NCI-H1694 treated with DMSO at 0.1 percent for 48 hours (cell line): ENCODE data around the gene TNFAIP8L2.
"Not testable (repeated sequence)": the region's sequence is repeated elsewhere in the genome, so short reads cannot be mapped to it uniquely, and the experiment has no call there.

Source experiments
- DNase-seq: peaks from one replicate; lab custom pipeline; 2025; lab: John Stamatoyannopoulos, UW

TNFAIP8L2 gene

DNA sequence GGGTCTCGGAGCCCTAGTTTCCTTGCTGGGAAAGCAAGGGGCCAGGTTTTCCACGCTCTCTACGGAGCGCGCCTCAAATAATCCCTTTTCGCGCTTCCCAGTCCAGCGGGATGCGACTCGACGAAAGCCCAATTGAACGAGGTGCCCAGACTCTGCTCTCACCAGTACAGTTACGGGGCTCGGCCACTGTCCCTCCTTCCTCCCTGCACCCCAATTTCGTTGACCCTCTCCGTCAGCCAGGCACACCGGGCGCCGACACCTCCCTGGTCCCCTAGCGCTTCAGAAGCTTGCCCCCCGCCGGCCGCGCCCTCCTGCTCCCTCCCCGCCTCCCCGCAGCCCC lies 10.4 kb upstream of the TNFAIP8L2 start:
- DNase-seq, result no peak

DNA sequence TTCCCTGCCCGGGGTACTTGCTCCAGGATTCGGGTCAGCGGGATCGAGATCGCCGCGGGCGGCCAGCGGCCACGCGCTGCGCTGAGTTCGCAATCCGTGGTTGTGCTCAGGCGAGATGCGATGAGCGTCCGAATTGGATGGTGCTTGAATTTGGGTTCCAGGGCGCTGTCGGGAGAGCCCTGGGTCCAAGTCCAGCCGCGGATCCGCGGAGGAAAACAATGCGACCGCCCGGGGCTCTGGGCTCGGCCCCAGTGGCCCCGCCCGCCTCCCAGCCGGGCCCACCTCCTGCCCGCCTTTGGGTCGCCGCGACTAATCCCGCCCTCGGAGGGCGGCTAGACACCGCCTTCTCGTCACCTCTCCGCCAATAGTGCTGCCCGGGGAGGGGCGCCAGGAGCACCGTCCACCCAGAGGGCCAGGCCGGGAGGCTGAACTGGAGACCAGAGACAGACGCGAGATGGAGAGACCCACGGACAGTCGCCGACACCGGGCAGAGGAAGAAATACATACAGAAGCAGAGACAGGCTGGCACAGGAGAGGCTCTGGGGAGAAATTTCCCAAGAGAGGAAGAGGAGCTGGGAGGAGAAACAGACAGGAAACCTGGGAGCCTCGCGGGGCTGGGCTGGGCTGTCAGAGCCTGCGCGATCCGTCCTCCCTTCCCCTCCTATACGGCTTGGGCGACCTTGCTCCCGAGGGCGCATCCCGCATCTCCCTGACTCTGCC lies 9.9 kb upstream of the TNFAIP8L2 start, which contains the start of gene SEMA6C:
SEMA6C (minus strand) TSS at position 220 of the 720 bp plus-strand sequence. CDS start 4,010 bp downstream, outside the sequence.
- peak; percentile 88 for DNase-seq

DNA sequence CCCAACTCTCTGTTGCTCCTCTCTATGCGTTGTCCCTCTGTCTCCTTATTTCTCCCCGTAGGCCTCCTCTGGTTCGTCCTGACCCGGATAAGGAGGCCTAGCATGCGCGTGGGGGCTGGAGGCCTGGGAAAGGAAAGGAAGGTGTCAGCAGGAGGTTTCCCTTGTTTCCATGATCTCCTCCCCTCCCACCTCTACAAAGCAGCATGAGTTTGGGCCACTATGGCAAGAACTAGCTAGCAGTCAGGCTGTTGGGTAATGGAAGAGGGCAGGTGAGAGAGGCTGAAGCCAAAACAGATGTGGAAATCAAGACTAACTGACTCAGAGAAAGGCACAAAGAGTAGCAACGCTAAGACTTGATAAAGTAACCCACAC lies 9.3 kb upstream of the TNFAIP8L2 start:
- no peak for DNase-seq

DNA sequence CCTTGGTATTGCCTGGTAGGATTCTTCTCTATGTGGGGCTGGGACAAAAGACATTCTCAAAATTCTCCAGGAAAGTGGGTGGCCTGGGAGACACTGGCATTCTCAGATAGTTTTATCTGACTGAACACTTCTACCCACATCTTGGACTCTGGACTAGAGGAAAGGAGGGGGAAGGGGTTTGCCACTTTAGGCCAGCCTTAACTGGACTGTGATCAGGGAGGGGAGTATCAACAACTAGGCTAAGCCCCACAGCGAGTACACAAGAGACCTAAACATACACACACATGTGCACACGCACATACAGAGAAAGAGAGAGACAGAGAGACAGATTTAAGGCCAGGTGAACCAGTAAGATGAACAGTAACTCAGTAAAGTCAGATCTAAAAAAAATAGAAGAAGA lies 8.8 kb upstream of the TNFAIP8L2 start:
- DNase-seq, result no peak

DNA sequence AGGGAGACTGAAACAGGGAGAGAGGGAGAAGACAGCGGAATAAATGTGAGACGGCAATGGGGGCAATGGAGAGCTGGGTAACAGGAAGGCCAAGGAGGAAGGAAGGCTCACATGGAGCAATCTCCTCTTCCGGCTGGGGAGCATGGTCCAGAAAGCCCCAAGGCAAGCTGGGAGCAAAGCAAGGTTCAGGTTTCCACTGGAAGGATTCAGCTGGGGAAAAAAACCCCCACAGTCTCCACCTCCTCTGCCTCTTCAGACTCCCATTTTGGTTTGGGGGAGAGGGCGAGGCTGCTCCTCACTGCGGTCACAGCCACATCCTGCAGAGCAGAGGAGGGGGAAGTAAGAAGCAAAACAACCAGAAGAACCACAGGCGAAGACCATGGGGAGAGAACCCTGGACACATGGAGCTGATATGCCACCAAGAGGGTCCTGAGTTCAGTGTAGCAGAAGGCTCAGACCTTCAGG lies 650 bp downstream of the TNFAIP8L2 start:
- DNase-seq, result no peak

DNA sequence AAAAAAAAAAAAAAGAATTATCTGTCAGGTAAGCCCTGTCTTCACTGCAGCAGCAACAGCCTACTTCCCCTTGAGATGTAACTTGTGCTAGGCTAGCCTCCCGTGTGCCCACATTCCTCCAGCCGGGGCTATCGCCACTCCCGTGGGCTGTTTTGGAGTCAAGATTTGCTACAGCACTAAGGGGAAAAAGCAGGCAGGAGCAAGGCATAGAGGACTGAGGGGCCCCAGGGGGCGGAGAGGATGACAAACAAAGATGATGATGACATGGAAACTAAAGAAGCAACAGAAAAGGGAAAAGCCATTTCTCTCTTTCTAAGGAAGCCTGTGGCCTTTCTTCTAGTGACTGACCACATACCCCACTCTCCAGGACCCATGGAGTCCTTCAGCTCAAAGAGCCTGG lies 1.9 kb downstream of the TNFAIP8L2 start:
- no peak for DNase-seq

DNA sequence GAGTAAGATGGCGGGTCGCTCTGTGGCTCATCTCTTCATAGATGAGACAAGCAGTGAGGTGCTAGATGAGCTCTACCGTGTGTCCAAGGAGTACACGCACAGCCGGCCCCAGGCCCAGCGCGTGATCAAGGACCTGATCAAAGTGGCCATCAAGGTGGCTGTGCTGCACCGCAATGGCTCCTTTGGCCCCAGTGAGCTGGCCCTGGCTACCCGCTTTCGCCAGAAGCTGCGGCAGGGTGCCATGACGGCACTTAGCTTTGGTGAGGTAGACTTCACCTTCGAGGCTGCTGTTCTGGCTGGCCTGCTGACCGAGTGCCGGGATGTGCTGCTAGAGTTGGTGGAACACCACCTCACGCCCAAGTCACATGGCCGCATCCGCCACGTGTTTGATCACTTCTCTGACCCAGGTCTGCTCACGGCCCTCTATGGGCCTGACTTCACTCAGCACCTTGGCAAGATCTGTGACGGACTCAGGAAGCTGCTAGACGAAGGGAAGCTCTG lies 2.4 kb downstream of the TNFAIP8L2 start:
- DNase-seq, result no peak

DNA sequence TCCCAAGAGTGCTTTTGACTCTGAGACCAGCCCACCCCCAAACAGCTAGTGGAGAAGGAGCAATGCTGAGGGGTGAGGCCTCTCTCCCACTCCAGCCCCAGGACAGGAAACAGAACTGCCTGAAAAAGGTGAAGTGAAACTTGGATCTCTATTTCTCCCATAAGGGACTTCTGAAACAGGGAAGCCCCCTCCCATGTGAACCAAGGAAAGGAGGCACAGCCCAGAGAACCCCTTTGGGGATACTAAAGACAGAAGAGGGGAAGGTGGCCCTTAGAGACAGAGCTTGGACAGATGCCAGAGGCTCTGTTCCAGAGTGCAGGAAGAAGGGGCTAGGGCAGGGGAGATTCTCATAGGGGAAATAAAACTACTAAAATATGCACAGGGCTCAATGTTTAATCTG lies 2.9 kb downstream of the TNFAIP8L2 start:
- no peak for DNase-seq

DNA sequence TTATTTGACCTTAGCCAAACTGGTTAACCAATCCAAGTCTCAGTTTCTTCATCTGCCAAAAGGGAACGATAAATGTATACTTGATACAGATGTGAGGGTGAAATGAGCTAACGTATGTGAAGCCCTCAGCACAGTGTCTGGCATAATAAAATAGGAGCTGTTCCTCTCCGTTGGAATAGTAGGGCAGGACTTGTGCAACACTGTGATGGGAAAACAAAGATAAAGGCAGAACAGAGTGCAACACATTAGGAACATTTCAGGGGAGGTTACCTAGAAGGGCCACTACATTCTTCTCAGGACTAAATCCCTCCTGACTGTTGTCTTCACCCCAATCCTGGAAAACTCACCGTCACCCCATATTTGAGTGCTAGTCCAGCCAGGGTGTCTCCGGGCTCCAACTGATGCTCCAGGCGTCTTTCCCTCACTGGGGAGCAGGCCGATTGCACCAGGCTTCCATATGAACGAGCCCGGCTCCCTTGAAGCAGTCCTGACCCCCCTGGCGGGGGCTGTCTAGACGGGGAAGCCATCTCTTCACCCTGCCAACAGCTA lies 8.4 kb downstream of the TNFAIP8L2 start:
- no peak for DNase-seq

DNA sequence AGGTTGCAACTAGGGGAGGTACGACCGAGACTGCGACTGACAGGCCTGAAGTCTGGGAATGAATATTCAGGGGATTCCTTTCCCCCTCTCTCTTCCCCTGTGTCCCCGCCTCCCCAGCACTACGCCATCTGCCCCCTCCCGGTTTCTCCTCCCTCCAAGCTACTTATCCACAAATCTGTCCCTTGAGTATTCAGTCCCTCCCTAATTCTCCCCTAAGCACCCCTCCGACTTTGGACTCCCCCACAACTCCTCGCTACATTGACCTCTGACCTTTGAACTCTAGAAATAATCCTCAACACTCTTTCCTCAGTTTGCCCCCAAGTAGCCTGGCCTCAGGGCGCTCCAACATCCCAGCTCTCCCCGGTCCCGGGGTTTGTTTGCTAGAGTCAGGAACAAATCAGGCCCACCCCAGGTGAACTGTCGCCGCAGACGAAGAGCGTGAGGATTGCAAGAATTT lies 8.9 kb downstream of the TNFAIP8L2 start:
- DNase-seq, result peak; percentile 51

DNA sequence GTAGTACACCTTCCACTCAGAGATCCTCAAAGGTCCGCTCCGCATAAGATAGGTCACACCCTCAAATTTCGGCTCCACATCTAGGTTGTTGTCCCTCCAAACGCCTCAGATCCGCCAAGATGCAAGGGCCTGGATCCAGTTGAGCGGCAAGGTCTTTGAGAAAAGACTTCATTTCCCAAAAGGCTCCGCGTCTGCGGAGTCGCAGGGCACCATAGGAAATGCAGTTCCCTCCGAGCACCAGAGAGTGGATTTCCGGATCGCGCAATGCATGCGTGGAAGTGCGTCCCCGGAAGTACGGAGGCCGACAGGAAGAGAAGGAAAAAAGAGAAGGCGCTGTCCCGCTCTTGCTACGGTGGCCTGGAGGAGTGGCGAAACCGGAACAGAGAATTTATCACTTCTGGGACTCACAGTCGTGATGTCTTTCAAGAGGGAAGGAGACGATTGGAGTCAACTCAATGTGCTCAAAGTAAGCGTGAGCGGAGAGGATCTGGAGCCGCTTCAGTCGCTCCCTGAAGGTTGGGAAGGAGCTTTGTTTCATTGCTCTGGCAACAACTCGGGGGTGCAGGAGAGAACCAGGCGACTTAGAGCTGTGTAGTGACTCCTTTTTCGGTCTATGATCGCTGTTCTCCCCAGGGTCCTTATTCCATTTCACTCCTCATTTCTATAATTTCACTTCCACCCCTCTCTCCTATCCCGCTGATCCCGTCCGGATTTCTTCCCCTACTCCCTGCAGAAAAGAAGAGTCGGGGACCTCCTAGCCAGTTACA lies 9.5 kb downstream of the TNFAIP8L2 start, which contains the start of the genes LYSMD1 and SCNM1:
LYSMD1 (minus strand) TSS at position 165 of the 767 bp plus-strand sequence. CDS start 644 bp downstream, outside the sequence.
SCNM1 (plus strand) TSS at position 407 of the 767 bp plus-strand sequence; CDS start at position 416, 9 bp downstream.
- peak; percentile 99 for DNase-seq

DNA sequence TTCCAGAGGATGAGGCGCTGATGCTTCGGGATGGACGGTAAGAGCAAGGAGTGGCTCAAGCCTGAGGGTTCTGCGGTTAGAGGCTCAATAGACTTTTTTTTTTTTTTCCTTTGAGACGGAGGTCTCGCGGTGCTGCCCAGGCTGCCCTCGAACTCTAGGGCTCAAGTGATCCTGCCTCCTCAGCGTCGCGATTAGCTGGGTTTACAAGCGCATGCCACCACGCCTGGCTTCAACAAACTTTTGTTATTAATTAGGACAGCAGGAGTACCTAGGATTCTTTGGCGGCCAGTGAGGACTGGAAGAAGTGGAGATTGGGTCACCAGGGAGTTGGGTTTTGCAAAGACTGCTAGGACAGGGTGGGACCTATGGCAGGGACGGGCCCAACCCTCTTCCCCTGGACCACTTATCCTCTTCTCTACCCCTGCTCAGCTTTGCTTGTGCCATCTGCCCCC lies 10.1 kb downstream of the TNFAIP8L2 start:
- no peak for DNase-seq

DNA sequence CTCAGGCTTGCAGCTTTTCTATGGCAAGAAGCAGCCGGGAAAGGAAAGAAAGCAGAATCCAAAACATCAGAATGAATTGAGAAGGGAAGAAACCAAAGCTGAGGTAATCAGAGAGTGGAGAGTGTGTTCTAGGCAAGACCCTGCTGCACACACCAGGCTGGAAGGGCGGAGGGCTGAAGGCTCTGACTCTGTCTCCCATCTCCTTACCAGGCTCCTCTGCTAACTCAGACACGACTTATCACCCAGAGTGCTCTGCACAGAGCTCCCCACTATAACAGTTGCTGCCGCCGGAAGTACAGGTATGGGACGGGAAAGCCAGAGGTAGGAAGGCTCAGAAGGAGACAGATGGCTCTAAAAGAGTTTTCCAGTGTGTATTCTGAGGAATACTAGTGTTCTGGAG lies 10.7 kb downstream of the TNFAIP8L2 start:
- no peak for DNase-seq

DNA sequence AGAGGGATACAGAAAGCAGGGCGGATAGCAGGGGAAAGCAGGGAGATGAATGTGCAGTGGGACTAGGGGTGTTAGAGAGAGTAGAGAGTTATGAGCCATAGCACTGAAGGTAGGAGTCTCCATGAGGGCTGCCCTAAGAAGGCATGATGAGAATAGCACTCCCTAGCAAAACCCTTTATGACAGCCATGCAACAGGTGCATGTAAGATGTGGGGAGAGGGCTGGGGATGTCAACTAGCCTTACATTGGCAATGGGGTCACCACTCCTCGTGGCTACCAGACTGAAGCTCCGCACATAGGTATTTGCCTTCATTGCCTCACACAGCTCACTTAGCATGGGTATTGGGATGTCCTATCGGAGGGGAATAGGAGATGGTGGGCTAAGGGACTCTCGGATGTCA lies 14.7 kb downstream of the TNFAIP8L2 start:
- no peak for DNase-seq

DNA sequence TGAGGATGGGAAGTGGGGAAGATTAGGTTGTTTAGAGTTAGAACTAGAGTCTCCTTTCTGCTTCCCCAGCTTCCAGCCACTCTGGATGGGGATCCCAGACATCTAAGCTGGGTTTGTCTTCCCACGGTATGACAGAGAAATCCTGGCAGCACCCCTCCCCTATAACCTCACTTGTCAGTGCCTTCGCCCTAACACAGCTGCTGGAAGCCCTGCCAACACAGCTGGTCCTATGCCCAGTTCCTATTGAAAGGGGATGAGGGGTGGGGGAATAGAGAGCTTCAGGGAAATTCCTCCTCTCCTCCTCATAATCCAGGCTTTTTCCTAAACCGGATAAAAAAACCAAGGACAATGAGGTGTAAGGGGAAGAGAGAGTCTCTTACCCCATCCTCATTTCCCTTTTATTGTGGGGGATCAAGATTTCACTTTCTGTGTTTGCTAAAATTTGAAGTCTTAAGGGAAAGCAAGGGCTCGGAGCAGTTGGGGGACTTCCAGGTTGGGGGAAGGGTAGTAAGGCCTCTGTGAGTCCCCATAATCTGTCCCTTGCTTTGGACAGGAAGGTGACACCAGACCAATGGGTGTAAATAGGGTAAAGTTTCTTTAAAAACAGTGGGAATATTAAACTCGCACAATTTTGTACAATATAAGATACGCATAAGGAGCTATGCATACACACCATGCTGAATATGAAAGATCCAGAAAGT lies 18.7 kb downstream of the TNFAIP8L2 start:
- DNase-seq, result no peak

DNA sequence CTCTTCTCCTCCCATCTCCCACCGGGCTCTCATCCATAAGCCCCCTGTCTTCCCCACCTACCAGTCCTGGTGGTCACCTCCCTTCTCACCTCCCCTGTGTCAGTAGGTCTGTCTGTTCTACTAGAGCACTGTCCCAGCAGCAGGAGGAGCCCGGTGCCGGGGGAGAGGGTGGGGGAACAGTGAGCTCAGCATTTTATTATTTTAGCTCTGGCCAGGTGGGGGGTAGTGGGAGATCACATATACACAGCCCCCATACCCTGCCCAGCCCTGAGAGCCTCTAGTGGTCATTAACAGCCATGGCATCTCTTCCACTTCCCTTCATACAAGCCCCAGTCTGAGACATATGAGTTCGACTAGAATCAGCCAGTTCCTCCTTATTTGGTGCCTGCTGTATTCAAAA lies 19.4 kb downstream of the TNFAIP8L2 start, which contains the start of gene TMOD4:
TMOD4 (minus strand) TSS at position 119 of the 400 bp plus-strand sequence. CDS start 1,106 bp downstream, outside the sequence.
- DNase-seq, result peak; percentile 36

DNA sequence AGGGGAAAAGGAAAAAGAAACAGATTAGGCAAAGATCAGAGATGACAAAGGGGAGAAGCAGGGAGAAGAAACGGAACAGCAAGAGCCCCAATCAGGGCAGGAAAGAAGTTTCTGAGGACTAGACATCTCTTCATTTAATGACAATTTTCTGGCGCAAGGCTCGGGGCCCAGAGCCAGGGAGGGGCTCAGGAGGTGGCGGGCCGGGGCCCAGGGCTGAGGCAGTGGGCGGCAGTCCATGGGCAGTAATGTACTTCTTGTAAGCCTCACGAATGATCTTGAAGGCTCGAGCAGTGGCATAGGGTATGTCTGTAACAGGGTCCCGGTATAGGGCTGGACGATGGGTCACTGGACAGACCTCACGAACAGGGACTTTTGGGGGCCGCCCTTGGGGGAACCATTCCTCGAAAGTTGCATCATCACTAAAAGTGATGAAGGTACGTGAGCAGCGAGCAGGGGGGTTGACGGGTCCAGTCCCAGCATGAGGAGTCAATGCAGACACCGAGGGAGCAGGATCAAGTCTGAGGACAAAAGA lies 20.1 kb downstream of the TNFAIP8L2 start:
- DNase-seq, result no peak

DNA sequence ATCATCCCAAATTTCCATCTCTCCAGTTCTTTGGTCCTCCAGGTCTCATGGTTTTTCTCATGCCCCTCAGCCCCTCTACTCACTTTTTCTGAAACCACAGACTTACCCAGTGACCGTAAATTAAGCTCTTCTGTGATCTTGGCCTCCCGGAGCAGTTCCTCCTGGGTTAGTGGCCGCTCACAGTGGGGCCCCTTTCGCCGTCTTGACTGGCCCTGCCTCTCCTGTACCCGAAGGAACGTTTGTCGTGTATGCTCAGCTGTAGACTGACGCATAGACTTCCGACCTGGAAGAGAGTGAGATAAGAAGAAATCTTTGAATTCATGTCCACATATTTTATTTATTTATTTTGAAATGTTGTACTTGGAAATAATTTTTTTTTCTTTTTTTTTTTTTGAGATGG lies 27.8 kb downstream of the TNFAIP8L2 start:
- DNase-seq, result no peak

DNA sequence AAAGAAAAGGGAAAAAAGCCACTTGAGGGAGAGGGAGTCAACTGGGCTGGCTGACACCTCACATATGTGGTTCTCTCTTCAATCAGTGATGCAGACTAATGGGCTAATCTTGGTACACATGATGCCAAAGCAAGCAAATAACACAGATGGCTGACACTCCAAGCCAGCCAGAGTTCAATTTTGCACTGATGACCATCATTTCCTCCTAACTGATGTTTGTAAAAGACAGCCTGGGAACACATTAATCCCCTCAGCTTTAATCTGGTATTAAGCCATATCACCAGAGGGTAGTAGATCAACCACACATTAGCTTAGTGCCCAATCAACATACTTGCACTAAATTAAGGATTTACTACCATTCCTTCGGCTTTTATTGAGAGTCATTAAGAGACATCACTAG lies 30.8 kb downstream of the TNFAIP8L2 start:
- DNase-seq, result no peak

DNA sequence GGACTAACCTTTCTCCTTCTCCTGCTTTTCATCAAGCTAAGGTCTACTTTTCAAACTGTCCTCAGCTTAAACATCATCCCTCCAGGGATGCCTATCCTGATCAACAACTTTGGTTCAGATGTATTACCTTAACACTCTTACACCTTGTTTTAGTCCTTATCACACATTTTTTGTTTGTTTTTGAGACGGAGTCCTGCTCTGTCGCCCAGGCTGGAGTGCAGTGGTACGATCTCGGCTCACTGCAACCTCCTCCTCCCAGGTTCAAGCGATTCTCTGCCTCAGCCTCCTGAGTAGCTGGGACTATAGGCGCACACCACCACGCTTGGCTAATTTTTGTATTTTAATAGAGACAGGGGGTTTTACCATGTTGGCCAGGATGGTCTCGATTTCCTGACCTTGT lies 32.2 kb downstream of the TNFAIP8L2 start:
- not testable (repeated sequence) for DNase-seq
